ENCODE results near the gene FAM210B. TPM values are rescaled to one million over a fixed set of nuclear protein-coding genes. Genes with fewer than 3 reads are reported as not detected.

FAM210B gene
- total and polyA plus RNA-seq, 9 of the 15 experiments (the other 6 are each of a cell fraction or from before 2014, with no cell fraction given) = 12.1 to 87.3 (median 47.6) TPM

DNA sequence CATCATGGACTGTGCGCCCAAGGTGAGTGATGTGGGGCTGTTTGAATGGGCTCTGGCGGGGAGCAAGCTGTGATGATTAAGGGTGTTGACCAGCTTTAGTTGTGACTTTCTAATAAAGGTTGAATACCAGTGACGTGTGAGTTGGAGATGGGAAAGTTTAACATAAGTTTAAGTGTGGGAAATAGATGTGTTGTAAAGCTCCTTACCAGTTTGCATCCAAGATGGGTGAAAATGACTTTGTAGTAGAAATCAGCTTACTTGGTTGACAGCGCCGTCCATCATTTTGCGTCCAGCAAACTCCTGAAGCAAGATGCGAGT, 53.7 kb downstream of the FAM210B start (continued):
- TF ChIP-seq, protein P1, sequence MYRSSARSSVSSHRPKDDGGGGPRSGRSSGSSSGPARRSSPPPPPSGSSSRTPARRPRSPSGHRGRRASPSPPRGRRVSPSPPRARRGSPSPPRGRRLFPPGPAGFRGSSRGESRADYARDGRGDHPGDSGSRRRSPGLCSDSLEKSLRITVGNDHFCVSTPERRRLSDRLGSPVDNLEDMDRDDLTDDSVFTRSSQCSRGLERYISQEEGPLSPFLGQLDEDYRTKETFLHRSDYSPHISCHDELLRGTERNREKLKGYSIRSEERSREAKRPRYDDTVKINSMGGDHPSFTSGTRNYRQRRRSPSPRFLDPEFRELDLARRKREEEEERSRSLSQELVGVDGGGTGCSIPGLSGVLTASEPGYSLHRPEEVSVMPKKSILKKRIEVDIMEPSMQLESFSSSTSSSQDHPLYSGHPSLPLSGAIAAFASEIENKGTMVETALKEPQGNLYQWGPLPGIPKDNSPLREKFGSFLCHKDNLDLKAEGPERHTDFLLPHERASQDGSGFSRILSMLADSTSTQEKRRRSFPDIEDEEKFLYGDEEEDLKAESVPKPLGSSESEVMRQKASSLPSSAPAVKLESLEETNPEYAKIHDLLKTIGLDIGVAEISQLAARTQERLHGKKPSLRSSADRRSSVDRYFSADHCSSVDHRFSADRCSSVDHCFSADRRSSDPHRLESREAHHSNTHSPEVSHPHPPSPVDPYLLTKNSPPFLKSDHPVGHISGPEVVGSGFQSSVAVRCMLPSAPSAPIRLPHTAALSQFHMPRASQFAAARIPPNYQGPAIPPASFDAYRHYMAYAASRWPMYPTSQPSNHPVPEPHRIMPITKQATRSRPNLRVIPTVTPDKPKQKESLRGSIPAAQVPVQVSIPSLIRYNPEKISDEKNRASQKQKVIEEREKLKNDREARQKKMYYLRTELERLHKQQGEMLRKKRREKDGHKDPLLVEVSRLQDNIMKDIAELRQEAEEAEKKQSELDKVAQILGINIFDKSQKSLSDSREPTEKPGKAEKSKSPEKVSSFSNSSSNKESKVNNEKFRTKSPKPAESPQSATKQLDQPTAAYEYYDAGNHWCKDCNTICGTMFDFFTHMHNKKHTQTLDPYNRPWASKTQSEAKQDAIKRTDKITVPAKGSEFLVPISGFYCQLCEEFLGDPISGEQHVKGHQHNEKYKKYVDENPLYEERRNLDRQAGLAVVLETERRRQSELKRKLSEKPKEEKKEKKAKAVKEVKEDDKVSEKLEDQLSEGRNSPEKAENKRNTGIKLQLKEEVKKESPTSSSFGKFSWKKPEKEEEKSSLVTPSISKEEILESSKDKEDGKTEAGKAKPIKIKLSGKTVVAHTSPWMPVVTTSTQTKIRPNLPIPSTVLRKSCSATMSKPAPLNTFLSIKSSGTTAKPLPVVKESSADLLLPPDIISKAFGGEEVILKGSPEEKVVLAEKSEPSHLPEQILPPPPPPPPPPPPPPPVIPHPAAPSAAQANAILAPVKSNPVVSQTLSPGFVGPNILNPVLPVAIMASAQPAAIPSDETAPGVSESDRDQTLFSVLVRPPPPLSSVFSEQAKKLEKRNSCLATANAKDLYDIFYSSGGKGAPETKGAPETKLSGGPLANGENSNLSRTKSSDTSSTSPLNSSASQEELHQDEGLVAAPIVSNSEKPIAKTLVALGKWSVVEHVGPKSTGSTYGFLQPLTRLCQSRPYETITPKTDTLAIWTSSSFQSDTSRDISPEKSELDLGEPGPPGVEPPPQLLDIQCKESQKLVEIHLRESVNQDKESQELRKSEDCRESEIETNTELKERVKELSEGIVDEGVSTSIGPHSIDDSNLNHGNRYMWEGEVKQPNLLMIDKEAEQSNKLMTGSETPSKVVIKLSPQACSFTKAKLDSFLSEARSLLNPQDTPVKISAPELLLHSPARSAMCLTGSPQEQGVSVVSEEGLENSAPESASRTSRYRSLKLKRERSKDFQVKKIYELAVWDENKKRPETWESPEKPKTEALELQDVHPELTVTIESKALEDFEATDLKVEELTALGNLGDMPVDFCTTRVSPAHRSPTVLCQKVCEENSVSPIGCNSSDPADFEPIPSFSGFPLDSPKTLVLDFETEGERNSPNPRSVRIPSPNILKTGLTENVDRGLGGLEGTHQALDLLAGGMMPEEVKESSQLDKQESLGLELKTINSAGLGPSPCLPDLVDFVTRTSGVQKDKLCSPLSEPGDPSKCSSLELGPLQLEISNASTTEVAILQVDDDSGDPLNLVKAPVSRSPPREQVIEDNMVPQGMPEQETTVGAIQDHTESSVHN (IDR thresholded peaks at IDR 0.05; ENCODE audit: borderline replicate concordance in 1 of 2, low read depth in 1 of 2) = no peak
- TF ChIP-seq, protein P2, sequence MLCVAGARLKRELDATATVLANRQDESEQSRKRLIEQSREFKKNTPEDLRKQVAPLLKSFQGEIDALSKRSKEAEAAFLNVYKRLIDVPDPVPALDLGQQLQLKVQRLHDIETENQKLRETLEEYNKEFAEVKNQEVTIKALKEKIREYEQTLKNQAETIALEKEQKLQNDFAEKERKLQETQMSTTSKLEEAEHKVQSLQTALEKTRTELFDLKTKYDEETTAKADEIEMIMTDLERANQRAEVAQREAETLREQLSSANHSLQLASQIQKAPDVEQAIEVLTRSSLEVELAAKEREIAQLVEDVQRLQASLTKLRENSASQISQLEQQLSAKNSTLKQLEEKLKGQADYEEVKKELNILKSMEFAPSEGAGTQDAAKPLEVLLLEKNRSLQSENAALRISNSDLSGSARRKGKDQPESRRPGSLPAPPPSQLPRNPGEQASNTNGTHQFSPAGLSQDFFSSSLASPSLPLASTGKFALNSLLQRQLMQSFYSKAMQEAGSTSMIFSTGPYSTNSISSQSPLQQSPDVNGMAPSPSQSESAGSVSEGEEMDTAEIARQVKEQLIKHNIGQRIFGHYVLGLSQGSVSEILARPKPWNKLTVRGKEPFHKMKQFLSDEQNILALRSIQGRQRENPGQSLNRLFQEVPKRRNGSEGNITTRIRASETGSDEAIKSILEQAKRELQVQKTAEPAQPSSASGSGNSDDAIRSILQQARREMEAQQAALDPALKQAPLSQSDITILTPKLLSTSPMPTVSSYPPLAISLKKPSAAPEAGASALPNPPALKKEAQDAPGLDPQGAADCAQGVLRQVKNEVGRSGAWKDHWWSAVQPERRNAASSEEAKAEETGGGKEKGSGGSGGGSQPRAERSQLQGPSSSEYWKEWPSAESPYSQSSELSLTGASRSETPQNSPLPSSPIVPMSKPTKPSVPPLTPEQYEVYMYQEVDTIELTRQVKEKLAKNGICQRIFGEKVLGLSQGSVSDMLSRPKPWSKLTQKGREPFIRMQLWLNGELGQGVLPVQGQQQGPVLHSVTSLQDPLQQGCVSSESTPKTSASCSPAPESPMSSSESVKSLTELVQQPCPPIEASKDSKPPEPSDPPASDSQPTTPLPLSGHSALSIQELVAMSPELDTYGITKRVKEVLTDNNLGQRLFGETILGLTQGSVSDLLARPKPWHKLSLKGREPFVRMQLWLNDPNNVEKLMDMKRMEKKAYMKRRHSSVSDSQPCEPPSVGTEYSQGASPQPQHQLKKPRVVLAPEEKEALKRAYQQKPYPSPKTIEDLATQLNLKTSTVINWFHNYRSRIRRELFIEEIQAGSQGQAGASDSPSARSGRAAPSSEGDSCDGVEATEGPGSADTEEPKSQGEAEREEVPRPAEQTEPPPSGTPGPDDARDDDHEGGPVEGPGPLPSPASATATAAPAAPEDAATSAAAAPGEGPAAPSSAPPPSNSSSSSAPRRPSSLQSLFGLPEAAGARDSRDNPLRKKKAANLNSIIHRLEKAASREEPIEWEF (CRISPR knock-in tag; IDR thresholded peaks at IDR 0.05) = no peak
- no peak for TF ChIP-seq MAFK (IDR thresholded peaks at IDR 0.05; ENCODE audit: low read length)
- no peak for TF ChIP-seq TCF3 (CRISPR knock-in tag; IDR thresholded peaks at IDR 0.05)
- TF ChIP-seq CREBBP (IDR thresholded peaks at IDR 0.05; ENCODE audit: low read depth, low read length) = no peak
- 0 out of 2 replicates have a peak, but pooled peaks have one; percentile 46 for TF ChIP-seq TAF7 (tag; IDR thresholded peaks at IDR 0.05)
- 0 out of 2 replicates have a peak, but pooled peaks have one; percentile 9 for TF ChIP-seq GABPA (tag; conservative IDR thresholded peaks at IDR 0.05; ENCODE audit: low read depth)
- TF ChIP-seq ZNF507 (tag; conservative IDR thresholded peaks at IDR 0.05) = no peak
- TF ChIP-seq RBFOX2 (IDR thresholded peaks at IDR 0.05; ENCODE audit: low read depth, low read length) = peak; percentile 67
- TF ChIP-seq, protein P3, sequence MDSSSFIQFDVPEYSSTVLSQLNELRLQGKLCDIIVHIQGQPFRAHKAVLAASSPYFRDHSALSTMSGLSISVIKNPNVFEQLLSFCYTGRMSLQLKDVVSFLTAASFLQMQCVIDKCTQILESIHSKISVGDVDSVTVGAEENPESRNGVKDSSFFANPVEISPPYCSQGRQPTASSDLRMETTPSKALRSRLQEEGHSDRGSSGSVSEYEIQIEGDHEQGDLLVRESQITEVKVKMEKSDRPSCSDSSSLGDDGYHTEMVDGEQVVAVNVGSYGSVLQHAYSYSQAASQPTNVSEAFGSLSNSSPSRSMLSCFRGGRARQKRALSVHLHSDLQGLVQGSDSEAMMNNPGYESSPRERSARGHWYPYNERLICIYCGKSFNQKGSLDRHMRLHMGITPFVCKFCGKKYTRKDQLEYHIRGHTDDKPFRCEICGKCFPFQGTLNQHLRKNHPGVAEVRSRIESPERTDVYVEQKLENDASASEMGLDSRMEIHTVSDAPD (CRISPR knock-in tag; IDR thresholded peaks at IDR 0.05) = no peak
- TF ChIP-seq SMAD1 (IDR thresholded peaks at IDR 0.05; ENCODE audit: low read depth, low read length, partially characterized antibody) = no peak
- TF ChIP-seq ELF2 (CRISPR knock-in tag; IDR thresholded peaks at IDR 0.05) = no peak
- no peak for TF ChIP-seq RBM25 (IDR thresholded peaks at IDR 0.05; ENCODE audit: low read depth, low read length, severe bottlenecking)
- no peak for TF ChIP-seq SAFB2 (IDR thresholded peaks at IDR 0.05; ENCODE audit: borderline replicate concordance, low read depth, low read length, severe bottlenecking)
- no peak for TF ChIP-seq ZEB2 (IDR thresholded peaks at IDR 0.05)
